MCF 10A (cell line): Measurements from ENCODE around the gene DNER. TPM values are rescaled to one million over a fixed set of nuclear protein-coding genes. Genes with fewer than 3 reads are reported as not detected.

ENCODE experiments used
- BruUV-seq: library from RNA; stranded (reverse); fragments of 400-500 nt; replicated peaks from 2 replicates; lab custom pipeline; 2021; lab: Mats Ljungman, UMichigan
- CTCF ChIA-PET: fragments of 300-600 bp; sonication (Branson Sonifier 250); formaldehyde crosslinking; extraction: SDS; loops from one replicate; lab custom pipeline; 2021; ENCODE audit warnings: antibody characterized with exemption, inconsistent platforms; lab: Yijun Ruan, JAX
- POLR2A ChIA-PET: fragments of 300-600, 350-650 bp; sonication (Branson Sonifier 250); formaldehyde crosslinking; extraction: SDS; loops from one replicate; lab custom pipeline; 2020; ENCODE audit warnings: antibody characterized with exemption, inconsistent platforms; lab: Yijun Ruan, JAX
- DNase-seq: peaks from one replicate; pipeline ENCODE4 v3.0.0-alpha.2; 2018; ENCODE audit not compliant: unreplicated experiment
- H3K27ac Mint-ChIP-seq: one replicate; pipeline ENCODE4 v1.8.0; 2022; ENCODE audit warnings: mild to moderate bottlenecking, low read depth, mixed read lengths; ENCODE audit not compliant: unreplicated experiment
- H3K27me3 Mint-ChIP-seq: one replicate; pipeline ENCODE4 v1.8.0; 2022; ENCODE audit warnings: mixed read lengths; ENCODE audit not compliant: insufficient read depth, unreplicated experiment
- H3K36me3 Mint-ChIP-seq: one replicate; pipeline ENCODE4 v1.8.0; 2022; ENCODE audit warnings: mild to moderate bottlenecking, moderate library complexity, mixed read lengths; ENCODE audit not compliant: insufficient read depth, unreplicated experiment
- H3K4me1 Mint-ChIP-seq: one replicate; pipeline ENCODE4 v1.8.0; 2022; ENCODE audit warnings: mixed read lengths; ENCODE audit not compliant: insufficient read depth, unreplicated experiment
- H3K4me3 Mint-ChIP-seq: one replicate; pipeline ENCODE4 v1.8.0; 2022; ENCODE audit warnings: mild to moderate bottlenecking, moderate library complexity, mixed read lengths; ENCODE audit not compliant: unreplicated experiment
- H3K9me3 Mint-ChIP-seq: one replicate; pipeline ENCODE4 v1.8.0; 2022; ENCODE audit warnings: mixed read lengths; ENCODE audit not compliant: unreplicated experiment
- intact Hi-C: fragments of 100-400 bp; cut with micrococcal nuclease; formaldehyde crosslinking; loops from 2 replicates; pipeline ENCODE4 v1.14.1; 2022
- total RNA-seq: library from RNA; stranded (reverse); gene quantifications from 2 replicates; pipeline ENCODE4 v1.2.3, GENCODE V29; 2022
- TF ChIP-seq, protein P1 (sequence below): fragments of 200-600 bp; IDR thresholded peaks from one replicate; pipeline ENCODE4 v1.8.0; 2022; ENCODE audit warnings: antibody characterized with exemption, mild to moderate bottlenecking; ENCODE audit not compliant: unreplicated experiment

DNER gene
- total RNA-seq, 1 experiment from 2014 or later, result 49.2 TPM

DNA sequence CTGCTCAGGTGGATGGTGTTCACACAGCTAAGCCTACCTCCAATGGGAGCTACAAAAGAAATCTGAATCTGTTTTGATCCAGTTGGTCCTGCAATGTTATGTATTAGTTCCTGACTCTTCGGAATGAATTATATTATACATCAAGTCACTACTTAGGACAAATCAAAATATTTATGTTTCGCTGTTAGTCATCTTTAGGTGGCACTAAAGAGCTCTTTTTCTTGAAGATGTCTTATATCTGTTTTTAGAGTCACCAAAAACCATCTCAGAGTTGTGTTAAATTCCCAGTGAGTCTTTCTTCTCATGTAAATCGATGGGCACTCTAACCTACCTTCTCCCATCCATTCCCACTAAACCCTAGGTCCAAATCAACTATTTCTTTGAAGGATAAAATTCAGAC lies 2.2 kb downstream of the DNER start:
- CTCF ChIA-PET, result interaction anchor here (0.5 to 2.6 kb wide), 6 partner anchors 12 to 610 kb away, joined by 3 to 12 read pairs (median 4); no protein-coding TSS in a partner anchor
- BruUV-seq, result no TSS peak
- Mint-ChIP-seq H3K9me3 (no peaks in the 10 kb centered on the region), H3K36me3 (no peaks in the 10 kb centered on the region), H3K4me1 (peaks cover 10% of the 10 kb centered on the region), H3K27me3 (peaks cover 41% of the 10 kb centered on the region), H3K4me3 (no peak overlapping the region), H3K27ac (no peak overlapping the region)
- POLR2A ChIA-PET, result interaction anchor here (0.8 kb wide), 1 partner anchor 11 kb away, joined by 4 read pairs; no protein-coding TSS in a partner anchor
- TF ChIP-seq, protein P1, sequence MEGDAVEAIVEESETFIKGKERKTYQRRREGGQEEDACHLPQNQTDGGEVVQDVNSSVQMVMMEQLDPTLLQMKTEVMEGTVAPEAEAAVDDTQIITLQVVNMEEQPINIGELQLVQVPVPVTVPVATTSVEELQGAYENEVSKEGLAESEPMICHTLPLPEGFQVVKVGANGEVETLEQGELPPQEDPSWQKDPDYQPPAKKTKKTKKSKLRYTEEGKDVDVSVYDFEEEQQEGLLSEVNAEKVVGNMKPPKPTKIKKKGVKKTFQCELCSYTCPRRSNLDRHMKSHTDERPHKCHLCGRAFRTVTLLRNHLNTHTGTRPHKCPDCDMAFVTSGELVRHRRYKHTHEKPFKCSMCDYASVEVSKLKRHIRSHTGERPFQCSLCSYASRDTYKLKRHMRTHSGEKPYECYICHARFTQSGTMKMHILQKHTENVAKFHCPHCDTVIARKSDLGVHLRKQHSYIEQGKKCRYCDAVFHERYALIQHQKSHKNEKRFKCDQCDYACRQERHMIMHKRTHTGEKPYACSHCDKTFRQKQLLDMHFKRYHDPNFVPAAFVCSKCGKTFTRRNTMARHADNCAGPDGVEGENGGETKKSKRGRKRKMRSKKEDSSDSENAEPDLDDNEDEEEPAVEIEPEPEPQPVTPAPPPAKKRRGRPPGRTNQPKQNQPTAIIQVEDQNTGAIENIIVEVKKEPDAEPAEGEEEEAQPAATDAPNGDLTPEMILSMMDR, result no peak
- intact Hi-C loops, result loop anchor here (1.0 kb wide), 1 partner anchor 579 kb away; no protein-coding TSS in a partner anchor
- DNase-seq, result peak; percentile 17

DNA sequence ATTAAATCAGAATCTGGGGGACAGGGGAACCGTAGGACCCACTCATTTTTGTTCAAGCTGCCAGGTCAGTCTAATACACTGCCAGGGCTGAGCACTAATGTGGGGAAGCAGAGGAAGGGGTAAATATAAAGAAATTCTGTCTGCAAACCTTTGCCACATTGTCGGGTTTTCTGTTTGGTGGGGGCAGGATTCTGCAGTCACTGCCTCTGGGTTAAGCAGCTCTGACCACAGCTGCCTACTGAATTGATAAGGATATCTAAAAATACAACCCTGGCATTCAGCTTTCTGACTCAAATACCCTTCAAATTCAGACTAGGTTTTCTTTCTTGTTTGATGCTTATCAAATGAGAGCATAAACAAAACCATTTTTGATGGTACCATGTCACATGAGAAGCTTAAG lies 6.0 kb downstream of the DNER start:
- H3K36me3 Mint-ChIP-seq, result no peaks in the 10 kb centered on the region
- H3K4me3 Mint-ChIP-seq, result no peak overlapping the region
- no peak for DNase-seq
- H3K27ac Mint-ChIP-seq, result no peak overlapping the region
- intact Hi-C loops, result no loop called here
- CTCF ChIA-PET, result interaction anchor here (1.3 kb wide), 1 partner anchor 19 kb away, joined by 3 read pairs; no protein-coding TSS in a partner anchor
- no peaks in the 10 kb centered on the region for H3K9me3 Mint-ChIP-seq
- POLR2A ChIA-PET, result interaction anchor here (2.5 kb wide), 1 partner anchor 35 kb away, joined by 9 read pairs; no protein-coding TSS in a partner anchor
- H3K4me1 Mint-ChIP-seq, result peaks cover 7% of the 10 kb centered on the region
- no TSS peak for BruUV-seq
- TF ChIP-seq, protein P1, result no peak
- peaks cover 33% of the 10 kb centered on the region for H3K27me3 Mint-ChIP-seq

DNA sequence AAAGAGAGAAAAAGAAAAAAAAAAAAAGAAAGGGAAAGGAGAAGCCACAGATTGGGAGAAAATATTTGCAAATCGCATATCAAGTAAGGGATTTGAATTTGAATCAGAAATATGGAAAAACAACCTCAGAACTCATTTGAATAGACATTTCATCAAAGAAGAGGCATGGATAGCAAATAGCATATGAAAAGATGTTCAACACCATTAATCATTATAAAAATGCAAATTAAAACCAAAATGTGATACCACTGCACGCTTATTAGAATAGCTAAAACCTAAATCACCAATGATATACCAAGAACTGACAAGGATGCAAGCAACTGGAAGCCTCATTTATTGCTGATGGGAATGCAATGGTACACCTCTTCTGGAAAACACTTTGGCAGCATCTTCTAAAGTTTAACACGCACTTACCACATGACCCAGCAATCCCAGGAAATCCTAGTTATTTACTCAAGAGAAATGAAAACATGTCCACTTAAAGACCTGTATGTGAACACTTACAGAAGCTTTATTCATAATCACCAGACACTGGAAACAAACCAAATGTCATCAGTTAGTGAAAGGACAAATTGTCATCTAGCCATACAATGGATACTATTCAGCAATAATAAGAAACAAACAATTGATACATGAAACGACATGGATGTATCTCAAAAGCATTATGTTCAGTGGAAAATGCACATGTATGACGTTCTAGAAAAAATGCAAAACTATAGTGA lies 10.3 kb downstream of the DNER start:
- CTCF ChIA-PET, result no interaction called here
- POLR2A ChIA-PET, result no interaction called here
- H3K36me3 Mint-ChIP-seq, result no peaks in the 10 kb centered on the region

DNA sequence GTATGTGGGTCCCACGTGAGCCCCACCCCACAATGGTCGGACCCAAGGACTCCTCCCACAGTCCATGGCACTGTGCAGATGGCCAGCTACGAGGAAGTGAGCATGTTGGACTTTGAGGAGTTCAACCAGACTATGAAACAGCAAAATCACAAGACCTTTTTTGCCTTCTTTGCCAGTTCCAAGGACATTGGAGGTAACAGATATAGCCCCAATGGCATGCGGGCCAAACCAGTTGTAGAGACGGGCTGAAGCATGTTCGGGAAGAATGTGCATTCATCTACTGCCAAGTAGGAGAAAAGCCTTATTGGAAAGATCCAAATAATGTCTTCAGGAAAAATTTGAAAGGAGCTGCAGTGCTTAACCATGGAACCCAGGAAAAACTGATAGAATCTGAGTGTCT lies 12.6 kb downstream of the DNER start:
- Mint-ChIP-seq H3K36me3 (no peaks in the 10 kb centered on the region), H3K4me1 (no peaks in the 10 kb centered on the region), H3K4me3 (no peak overlapping the region), H3K9me3 (no peaks in the 10 kb centered on the region), H3K27me3 (no peaks in the 10 kb centered on the region), H3K27ac (no peak overlapping the region)
- BruUV-seq, result no TSS peak
- ChIA-PET CTCF (interaction anchor here (1.9 kb wide), 1 partner anchor 10 kb away, joined by 12 read pairs; no protein-coding TSS in a partner anchor), POLR2A (interaction anchor here (1.5 kb wide), 1 partner anchor 10 kb away, joined by 4 read pairs; no protein-coding TSS in a partner anchor)
- TF ChIP-seq, protein P1, result no peak
- intact Hi-C loops, result no loop called here
- no peak for DNase-seq

More for the DNA sequence above, 10.3 kb downstream of the DNER start:
- Mint-ChIP-seq H3K27ac (no peak overlapping the region), H3K9me3 (no peaks in the 10 kb centered on the region), H3K4me3 (no peak overlapping the region), H3K4me1 (no peaks in the 10 kb centered on the region), H3K27me3 (no peaks in the 10 kb centered on the region)
- TF ChIP-seq, protein P1, result no peak
- no peak for DNase-seq
- BruUV-seq, result no TSS peak
- intact Hi-C loops, result no loop called here
